K562 (cell line): ENCODE data around the gene ZMPSTE24. TPM values are rescaled to one million over a fixed set of nuclear protein-coding genes. Genes with fewer than 3 reads are reported as not detected.
A peak's percentile ranks its signal among the peaks of the same experiment; 100 is the strongest.

Source experiments
- ATF6 ChIP-seq: sonication (generic); formaldehyde crosslinking; IDR thresholded peaks from 2 replicates; pipeline ENCODE4 v1.4.0; 2020; ENCODE audit warnings: mild to moderate bottlenecking, missing genetic modification reagents
- CAMTA2 ChIP-seq: fragments of 250-450 bp; sonication (Bioruptor Pico); conservative IDR thresholded peaks from 2 replicates; pipeline ENCODE4 v1.5.1; 2022
- CBX5 ChIP-seq: IDR thresholded peaks from 2 replicates; pipeline ENCODE4 v1.6.1; 2014; ENCODE audit warnings: low read depth, borderline replicate concordance
- CEBPB ChIP-seq: fragments of 450-650 bp; IDR thresholded peaks from 2 replicates; pipeline ENCODE4 v1.6.1; 2016; ENCODE audit warnings: missing genetic modification characterization, missing compliant biosample characterization
- CREB1 ChIP-seq, 2 experiments: sonication (generic) in 1 of 2; formaldehyde crosslinking in 1 of 2; IDR thresholded peaks; 2 replicates each; pipeline versions ENCODE4 v1.6.1 to v1.8.0; 2012 to 2022; ENCODE audit warnings: inconsistent platforms in 1 of 2, mild to moderate bottlenecking in 1 of 2, missing genetic modification reagents in 1 of 2, moderate library complexity in 1 of 2
- DACH1 ChIP-seq: fragments of 450-650 bp; IDR thresholded peaks from 2 replicates; pipeline ENCODE4 v1.6.1; 2018; ENCODE audit not compliant: partially characterized antibody
- DDX20 ChIP-seq: fragments of 450-650 bp; IDR thresholded peaks from 2 replicates; pipeline ENCODE4 v1.6.1; 2016; ENCODE audit warnings: missing genetic modification characterization, low read depth, mild to moderate bottlenecking, missing compliant biosample characterization, moderate library complexity
- DEAF1 ChIP-seq: fragments of 450-650 bp; formaldehyde crosslinking; IDR thresholded peaks from 2 replicates; pipeline ENCODE4 v1.4.0; 2020; ENCODE audit warnings: mild to moderate bottlenecking, moderate library complexity
- ELK3 ChIP-seq: fragments of 450-650 bp; formaldehyde crosslinking; IDR thresholded peaks from 2 replicates; pipeline ENCODE4 v1.4.0; 2020; ENCODE audit warnings: mild to moderate bottlenecking
- GATA2 ChIP-seq: sonication (generic); formaldehyde crosslinking; IDR thresholded peaks from 2 replicates; pipeline ENCODE4 v1.4.0; 2020; ENCODE audit warnings: mild to moderate bottlenecking, missing genetic modification reagents
- HNRNPL ChIP-seq: fragments of 200-400 bp; formaldehyde crosslinking; IDR thresholded peaks from 2 replicates; pipeline ENCODE4 v1.6.1; 2017; ENCODE audit warnings: low read depth, mild to moderate bottlenecking, low read length
- MCM2 ChIP-seq: fragments of 450-650 bp; IDR thresholded peaks from 2 replicates; pipeline ENCODE4 v1.6.1; 2017; ENCODE audit warnings: low read depth, mild to moderate bottlenecking
- POLR2AphosphoS5 ChIP-seq: IDR thresholded peaks from 2 replicates; pipeline ENCODE4 v1.6.1; 2011; ENCODE audit warnings: mild to moderate bottlenecking, low read depth, low read length, moderate library complexity; ENCODE audit not compliant: control insufficient read depth, insufficient read depth
- SMAD1 ChIP-seq: fragments of 150-350 bp; IDR thresholded peaks from 2 replicates; pipeline ENCODE4 v1.6.1; 2014; ENCODE audit warnings: low read length, low read depth; ENCODE audit not compliant: partially characterized antibody
- SMARCA5 ChIP-seq: fragments of 450-650 bp; IDR thresholded peaks from 2 replicates; pipeline ENCODE4 v1.6.1; 2016
- TFAM ChIP-seq: fragments of 250-450 bp; sonication (Bioruptor Pico); conservative IDR thresholded peaks from 2 replicates; pipeline ENCODE4 v1.5.0; 2021; ENCODE audit warnings: mild to moderate bottlenecking, moderate library complexity
- TSC22D4 ChIP-seq: fragments of 450-650 bp; IDR thresholded peaks from 2 replicates; pipeline ENCODE4 v1.6.1; 2016; ENCODE audit warnings: missing genetic modification characterization, missing biosample characterization, control low read depth
- XRCC5 ChIP-seq: fragments of 200-400 bp; formaldehyde crosslinking; IDR thresholded peaks from 2 replicates; pipeline ENCODE4 v1.6.1; 2017; ENCODE audit warnings: low read depth, mild to moderate bottlenecking, low read length
- ZBTB26 ChIP-seq: fragments of 450-650 bp; formaldehyde crosslinking; IDR thresholded peaks from 2 replicates; pipeline ENCODE4 v1.4.0; 2022; ENCODE audit warnings: missing genetic modification characterization
- ZFX ChIP-seq: sonication (generic); formaldehyde crosslinking; IDR thresholded peaks from 2 replicates; pipeline ENCODE4 v1.8.0; 2022; ENCODE audit warnings: mild to moderate bottlenecking, missing genetic modification reagents, moderate library complexity
- ZKSCAN8 ChIP-seq: fragments of 200-800 bp; sonication (Bioruptor generic); IDR thresholded peaks from 2 replicates; pipeline ENCODE4 v1.6.1; 2016; ENCODE audit warnings: missing genetic modification characterization, missing compliant biosample characterization
- ZNF184 ChIP-seq: sonication (generic); formaldehyde crosslinking; IDR thresholded peaks from 2 replicates; pipeline ENCODE4 v1.5.0; 2020; ENCODE audit warnings: missing genetic modification reagents
- ZNF561 ChIP-seq: fragments of 450-650 bp; formaldehyde crosslinking; conservative IDR thresholded peaks from 2 replicates; pipeline ENCODE4 v1.4.0; 2020; ENCODE audit warnings: mild to moderate bottlenecking, moderate library complexity
- polyA plus RNA-seq, 8 experiments: library from polyadenylated mRNA; depleted of rRNA in 4 of 8; stranded (reverse) in 5 of 8; unstranded in 3 of 8; fragments of >200 nt; fragmentation: Nextera tagmentation in 2 of 8; fragmentation: Illumina TruSeq in 1 of 8; extraction: Ambion mirVana in 2 of 8; extraction: Trizol in 1 of 8; gene quantifications; 2 replicates each; pipeline versions ENCODE4 v1.2.1 to v1.2.3, GENCODE V29; 2011 to 2014; ENCODE audit warnings: inconsistent platforms in 1 of 8, missing spikeins in 1 of 8
- total RNA-seq, 7 experiments: library from RNA; depleted of rRNA in 6 of 7; stranded (reverse); fragments of >200 nt in 6 of 7; fragmentation: Illumina TruSeq in 2 of 7; extraction: Trizol in 2 of 7; gene quantifications; 2 replicates each; pipeline versions ENCODE4 v1.2.1 to v1.2.3, GENCODE V29; 2011 to 2021; ENCODE audit warnings: low replicate concordance in 1 of 7

ZMPSTE24 gene
- total and polyA plus RNA-seq, 9 of the 15 experiments (the other 6 are each of a cell fraction or from before 2014, with no cell fraction given) = 30.7 to 75.9 (median 64.3) TPM

- TF ChIP-seq ATF6 = no peak
- TF ChIP-seq ZBTB26 (CRISPR knock-in tag) = no peak
- TF ChIP-seq SMARCA5 = no peak
- peak; percentile 31 for TF ChIP-seq DACH1
- peak; percentile 90 for TF ChIP-seq XRCC5
- TF ChIP-seq ELK3 (CRISPR knock-in tag) = no peak
- no peak for TF ChIP-seq TFAM (CRISPR knock-in tag)
- TF ChIP-seq TSC22D4 = no peak
- no peak for TF ChIP-seq MCM2
- TF ChIP-seq POLR2AphosphoS5 = no peak
- TF ChIP-seq CEBPB (tag) = peak; percentile 94
- no peak for TF ChIP-seq DDX20 (tag)
- TF ChIP-seq DEAF1 (CRISPR knock-in tag) = peak; percentile 90
- no peak for TF ChIP-seq ZNF184
- TF ChIP-seq GATA2 (CRISPR knock-in tag) = no peak
- TF ChIP-seq ZFX (CRISPR knock-in tag) = 0 out of 2 replicates have a peak, but pooled peaks have one; percentile 42
- no peak for TF ChIP-seq SMAD1
- TF ChIP-seq HNRNPL = no peak
- TF ChIP-seq CREB1 (IDR thresholded peaks at IDR 0.05) = 0 out of 2 replicates have a peak, but pooled peaks have one; percentile 24
- TF ChIP-seq CREB1 (CRISPR knock-in tag; IDR thresholded peaks at IDR 0.05) = peak; percentile 67
- no peak for TF ChIP-seq CAMTA2 (CRISPR knock-in tag)
- no peak for TF ChIP-seq CBX5
- no peak for TF ChIP-seq ZKSCAN8 (CRISPR knock-in tag)
- no peak for TF ChIP-seq ZNF561 (CRISPR knock-in tag)
These were observed 80.8 kb downstream of the ZMPSTE24 start (continued) for GRCh38 chr1:40338745-40339419.
